ENCODE measurements around the gene RBM19.

RBM19 gene

DNA sequence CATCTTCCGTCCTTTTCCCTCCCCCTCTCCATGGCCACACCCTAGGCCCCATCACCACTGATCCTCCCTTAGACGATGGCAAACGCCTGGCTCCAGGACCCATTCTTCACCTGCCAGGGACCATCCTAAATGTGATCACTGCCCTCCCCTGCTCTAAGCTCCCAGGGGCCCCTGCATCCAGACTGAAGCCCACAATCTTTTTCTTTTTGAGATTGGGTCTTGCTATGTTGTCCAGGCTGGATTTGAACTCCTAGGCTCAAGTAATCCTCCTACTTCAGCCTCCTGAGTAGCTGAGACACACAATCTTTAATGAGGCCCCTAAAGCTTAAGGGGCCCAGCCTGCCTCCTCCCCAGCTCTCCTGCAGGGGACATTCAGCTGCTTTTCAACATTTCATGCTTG lies 15.3 kb downstream of the RBM19 start:
- no peak for DNase-seq

DNA sequence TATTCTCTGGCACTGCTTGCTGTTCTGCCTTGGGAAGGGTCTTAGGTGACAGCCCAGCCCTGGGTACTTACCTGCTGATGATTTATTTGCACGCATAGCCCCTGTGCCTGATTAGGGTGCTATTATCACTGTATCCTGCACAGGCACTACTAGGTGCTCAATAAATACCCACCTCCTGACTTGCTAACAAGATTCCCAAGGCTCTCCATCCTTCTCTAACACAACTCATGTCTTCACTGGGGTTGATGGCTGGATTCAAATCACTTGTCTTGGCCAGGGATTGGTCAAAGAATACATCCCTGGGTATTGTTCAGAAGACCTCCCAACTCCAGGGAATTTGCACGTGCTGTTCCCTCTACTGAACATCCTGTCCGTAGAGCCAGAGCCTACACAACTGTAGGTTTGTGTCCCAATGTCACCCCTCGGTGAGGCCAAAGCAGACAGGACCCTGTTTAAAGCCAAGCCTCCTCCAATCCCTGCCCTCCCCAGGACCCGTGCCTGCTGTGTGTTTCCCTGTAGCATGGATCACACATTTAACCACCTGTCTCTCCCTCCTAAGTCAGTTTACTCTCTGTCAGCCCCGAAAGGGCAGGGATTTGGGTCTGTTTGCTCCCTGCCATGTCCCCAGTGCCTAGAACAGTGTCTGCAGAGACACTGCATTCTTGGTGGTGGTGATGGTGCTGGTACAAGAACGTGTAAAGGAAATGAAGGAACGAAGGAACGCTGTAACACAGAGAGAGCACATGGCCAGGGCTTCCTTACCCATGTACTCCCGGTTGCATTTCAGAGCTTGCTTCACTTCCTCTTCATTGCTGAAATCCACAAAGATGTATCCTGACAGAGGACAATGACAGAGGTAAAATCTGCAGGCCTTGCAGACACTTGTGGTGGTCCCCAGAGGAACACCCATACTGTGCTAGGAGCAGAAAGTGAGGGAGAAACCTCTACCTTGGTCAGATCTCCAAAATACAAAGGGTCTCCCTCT lies 16.5 kb downstream of the RBM19 start:
- DNase-seq: no peak

- DNase-seq: no peak
Measured at GRCh38 chr12:113948151-113948914, 17.8 kb downstream of the RBM19 start.

- no peak for DNase-seq
Measured at GRCh38 chr12:113946175-113946574, 19.9 kb downstream of the RBM19 start.

- DNase-seq: no peak
Measured at GRCh38 chr12:113945174-113946173, 20.7 kb downstream of the RBM19 start.

DNA sequence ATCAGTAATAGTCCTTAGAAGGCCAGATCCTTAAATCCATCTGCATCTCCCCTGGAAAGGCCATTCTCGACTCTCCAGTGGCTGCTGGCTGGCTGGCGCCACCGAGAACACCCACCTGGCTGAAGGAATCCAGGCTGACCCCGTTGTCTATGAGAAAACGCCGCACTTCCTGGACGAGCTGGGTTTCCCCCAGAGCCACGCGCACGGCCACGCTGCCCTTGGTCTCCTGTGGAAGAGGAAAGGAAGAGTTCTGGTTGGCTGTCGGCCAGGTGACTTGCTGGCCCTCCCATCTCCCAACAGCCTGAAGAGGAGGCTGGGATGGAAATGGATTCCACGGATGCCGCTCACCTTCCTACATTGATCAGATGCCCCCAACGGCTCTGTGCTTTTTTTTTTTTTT lies 23.9 kb downstream of the RBM19 start:
- DNase-seq: no peak

GRCh38 chr12:113941208-113941486 lies 25.0 kb downstream of the RBM19 start:
- DNase-seq: no peak

- no peak for DNase-seq
Measured at GRCh38 chr12:113940357-113941207, 25.5 kb downstream of the RBM19 start.

- no peak for DNase-seq
Measured at GRCh38 chr12:113939867-113940266, 26.3 kb downstream of the RBM19 start.

DNA sequence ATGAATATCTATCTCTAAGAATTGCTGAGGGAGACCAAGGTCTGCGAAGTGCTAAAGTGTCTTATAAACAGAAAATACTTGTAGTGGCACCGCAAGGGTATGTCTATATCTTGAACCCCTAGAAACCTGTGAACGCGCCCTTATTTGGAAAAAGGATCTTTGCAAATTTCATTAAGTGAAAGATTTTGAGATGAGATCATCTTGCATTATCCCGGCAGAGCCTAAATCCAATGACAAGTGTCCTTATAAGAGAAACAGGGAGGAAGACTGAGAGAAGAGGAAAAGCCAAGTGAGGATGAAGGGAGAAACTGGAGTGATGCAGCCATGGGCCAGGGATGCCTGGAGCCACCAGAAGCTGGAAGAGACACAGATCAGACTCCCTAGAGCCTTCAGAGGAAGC lies 27.7 kb downstream of the RBM19 start:
- no peak for DNase-seq

DNA sequence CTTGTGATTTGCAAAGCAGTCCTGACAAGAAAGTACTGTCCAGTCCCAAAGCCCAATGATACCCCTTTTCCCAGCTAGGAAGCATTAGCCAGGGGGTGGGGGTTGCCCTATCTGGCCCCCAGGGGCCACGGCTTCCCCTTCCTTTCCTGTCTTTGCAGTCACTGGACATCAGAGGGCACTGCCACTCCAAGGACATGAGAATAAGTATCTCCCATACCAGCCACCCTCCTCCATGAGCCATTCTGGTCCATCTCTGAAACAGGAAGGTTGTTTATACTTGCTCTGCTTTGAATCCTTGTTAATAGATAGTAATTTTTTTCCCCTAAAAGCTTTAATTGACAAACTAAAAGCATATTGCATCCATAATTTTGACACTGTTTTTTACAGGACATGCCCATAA lies 29.7 kb downstream of the RBM19 start:
- DNase-seq: no peak

GRCh38 chr12:113935459-113935858 lies 30.7 kb downstream of the RBM19 start:
- no peak for DNase-seq

DNA sequence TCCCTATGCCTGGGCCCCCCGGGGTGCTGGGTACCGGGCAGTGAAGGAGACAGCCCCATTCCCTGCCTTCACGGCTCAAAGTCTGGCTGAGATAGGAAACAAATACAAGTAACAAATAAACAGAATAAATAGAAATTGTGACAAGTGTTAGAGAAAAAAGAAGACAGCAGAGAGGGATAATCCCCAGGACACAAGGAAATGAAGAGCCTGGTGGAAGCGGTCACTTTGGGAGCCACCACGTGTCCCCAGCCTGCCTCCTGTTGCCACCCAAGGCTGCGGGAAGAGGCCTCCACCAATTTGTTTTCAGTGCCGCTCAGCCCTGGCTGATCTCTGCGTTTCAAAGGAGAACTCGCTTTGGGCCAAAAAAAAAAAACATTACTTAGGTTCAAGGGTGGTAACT lies 31.2 kb downstream of the RBM19 start:
- no peak for DNase-seq

DNA sequence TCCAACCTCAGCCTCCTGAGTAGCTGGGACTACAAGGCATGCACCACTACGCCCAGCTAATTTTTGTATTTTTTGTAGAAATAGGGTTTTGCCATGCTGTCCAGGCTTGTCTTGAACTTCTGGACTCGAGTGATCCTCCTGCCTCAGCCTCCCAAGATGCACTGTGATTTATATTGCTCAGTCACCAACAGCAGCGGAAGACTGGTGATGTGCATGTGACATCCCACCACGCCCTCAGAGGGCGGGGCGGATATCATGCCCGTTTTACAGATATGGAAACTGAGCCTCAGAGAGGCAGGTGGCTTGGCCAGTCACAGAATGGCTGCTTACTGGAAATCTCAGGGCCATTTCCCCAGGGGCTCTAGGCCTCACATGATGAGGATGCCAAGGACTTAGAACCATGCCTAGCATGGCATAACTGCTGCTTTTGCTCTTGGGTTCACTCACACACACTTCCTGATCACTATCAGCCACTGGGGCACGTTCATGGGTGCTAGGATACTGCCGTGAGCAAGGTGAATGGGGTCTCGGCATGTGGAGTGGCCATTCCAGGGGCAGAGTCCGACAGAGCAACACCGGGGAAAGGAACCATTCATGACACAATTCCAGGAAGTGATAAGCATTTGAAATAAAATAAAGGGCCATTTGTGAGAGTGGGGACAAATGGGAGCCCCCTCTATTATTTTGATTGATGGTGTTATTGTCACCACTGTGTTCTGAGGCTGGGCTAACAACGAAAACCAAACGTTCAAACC lies 31.9 kb downstream of the RBM19 start:
- no peak for DNase-seq

DNA sequence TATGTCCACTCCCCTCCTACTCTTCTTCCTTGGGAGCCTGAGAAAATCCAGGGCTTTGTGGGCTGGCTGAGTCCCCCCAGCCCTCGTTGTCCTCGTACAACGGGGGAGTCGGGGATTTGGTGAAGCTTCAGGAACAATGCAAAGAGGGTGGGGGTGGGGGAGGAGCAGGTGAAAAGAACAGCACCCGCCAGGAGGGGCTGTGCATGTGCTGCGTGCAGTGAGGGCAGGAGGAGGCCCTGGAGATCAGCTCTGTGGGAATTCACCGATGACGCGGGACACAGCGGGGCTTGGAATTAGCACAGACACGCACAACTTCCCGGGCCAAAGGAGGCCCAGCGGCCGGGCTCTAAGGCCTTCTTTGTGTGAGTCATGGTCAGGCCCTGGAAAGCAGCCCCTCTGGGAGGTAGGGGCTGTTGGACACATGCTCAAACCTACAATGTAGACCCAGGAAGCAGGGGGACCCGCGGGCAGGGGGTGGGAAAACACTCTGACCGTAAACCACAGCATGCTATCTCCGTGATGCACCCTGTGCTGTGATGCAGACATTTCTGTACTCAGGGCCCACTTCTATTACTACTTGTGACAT lies 32.8 kb downstream of the RBM19 start:
- DNase-seq: no peak

DNA sequence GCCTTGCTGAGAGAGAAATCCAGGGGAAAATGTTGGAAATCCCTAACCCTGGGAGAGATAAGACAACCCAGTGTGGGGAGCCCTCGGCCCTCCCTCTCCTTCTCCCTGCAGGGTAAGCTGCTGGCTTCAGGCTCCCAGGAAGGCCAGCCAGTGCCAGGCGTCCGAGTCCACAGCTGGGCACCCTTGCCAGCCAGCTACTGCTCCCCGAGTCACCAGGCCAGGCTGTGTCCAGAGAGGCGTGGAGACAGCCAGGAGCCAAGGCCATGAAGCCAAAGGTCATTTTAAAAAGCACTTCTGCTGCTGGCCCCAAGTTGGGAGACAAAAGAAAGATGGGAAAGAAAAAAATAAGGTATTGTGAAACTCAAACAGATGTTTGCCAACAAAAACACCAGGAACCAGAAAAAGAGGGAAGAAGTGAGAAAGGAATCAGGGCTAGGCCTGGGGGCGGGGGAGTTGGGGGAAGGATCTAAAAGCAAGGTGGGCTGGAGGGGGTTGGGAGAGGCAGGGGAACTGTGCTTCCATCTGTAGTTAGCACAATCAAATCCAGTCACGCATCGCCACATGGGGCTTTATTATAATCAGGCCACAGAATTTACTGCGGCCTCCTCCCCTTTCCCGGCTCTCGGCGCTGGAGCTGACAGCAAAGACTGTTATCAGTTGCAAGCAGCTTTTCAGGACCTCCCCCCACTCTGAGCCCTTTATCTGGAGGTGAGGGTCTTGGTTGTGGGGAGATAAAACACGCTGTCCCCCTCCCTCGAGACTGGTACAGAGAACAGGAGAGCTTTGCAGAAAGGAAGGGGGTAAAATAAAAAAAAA lies 33.5 kb downstream of the RBM19 start:
- no peak for DNase-seq

DNA sequence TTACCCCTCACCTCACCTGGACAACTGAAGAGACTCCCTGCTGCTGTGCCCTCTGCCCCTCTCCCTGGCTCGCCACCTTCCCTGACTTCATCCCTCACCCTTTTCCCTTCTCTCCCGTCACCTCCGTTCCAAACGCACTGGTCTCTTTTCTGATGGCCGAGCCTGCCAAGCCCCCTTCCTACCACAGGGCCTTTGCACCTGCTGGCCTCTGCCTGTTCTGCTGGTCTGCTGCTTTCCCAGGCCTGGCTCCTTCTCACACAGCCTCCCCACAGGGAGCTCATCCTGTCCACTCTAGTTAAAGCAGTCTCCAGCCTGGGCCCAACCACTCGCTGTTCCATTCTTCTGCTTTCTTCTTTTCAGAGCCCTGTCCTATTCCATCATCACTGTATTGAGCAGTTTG lies 34.6 kb downstream of the RBM19 start:
- DNase-seq: no peak

DNA sequence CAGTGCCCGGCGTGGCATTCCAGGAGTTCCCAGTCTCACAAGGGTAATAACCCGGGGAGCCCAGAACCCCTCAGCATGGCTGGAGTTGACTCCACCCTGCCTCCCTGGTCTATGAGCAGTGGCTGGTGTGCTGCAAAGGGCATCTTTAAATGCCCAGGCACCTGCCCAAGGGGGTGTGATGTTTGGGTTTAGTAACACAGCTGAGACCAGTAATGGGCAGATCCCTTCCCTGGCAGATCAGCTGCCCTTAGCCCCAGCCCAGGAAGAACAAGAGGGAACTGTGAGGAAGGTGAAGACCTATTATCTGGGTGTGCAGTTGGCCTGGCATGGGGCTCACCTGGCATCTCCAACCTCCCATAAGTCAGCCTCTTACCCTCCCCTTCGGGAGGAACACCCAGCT lies 35.9 kb downstream of the RBM19 start:
- DNase-seq: no peak

DNA sequence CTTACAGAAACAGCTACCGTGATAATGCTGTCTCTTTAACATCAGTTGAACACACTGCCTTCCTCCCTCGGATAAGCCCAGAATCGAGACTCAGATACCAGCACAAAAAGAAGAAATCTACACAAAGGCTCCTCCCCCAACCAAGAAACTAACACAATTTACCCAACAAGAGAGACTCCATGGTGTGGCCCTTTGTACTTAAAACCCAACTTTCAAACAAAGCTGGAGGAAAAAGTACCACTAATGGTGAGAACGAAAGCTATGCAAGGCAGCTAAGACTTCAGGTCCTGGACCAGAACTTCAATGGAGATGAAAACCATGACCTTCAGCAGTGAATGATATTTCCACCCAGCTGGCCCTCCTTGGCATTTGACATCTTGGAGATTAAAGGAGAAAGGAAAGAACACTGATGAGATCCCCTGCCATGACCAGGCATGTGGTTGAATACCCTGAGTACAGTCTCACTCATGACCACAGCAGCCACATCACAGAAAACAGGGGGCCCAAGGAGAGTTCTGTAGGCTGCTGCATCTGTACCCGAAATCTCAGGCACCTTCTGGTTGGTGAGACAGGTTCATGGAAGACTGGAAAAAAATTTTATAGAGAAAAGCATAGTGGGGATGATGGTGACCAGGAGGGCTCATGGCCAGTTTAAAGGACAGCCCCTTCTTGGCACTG lies 36.7 kb downstream of the RBM19 start:
- DNase-seq: no peak
